GM18511 (cell line): ENCODE data around the gene GLRX3.
"Not testable (repeated sequence)": the region's sequence is repeated elsewhere in the genome, so short reads cannot be mapped to it uniquely, and the experiment has no call there.

Experiments
- ATAC-seq: cut with Tn5 transposase; IDR thresholded peaks from one replicate; pipeline ENCODE4 v1.9.1; 2021; ENCODE audit warnings: mild to moderate bottlenecking, moderate library complexity; ENCODE audit not compliant: unreplicated experiment

The GLRX3 gene

DNA sequence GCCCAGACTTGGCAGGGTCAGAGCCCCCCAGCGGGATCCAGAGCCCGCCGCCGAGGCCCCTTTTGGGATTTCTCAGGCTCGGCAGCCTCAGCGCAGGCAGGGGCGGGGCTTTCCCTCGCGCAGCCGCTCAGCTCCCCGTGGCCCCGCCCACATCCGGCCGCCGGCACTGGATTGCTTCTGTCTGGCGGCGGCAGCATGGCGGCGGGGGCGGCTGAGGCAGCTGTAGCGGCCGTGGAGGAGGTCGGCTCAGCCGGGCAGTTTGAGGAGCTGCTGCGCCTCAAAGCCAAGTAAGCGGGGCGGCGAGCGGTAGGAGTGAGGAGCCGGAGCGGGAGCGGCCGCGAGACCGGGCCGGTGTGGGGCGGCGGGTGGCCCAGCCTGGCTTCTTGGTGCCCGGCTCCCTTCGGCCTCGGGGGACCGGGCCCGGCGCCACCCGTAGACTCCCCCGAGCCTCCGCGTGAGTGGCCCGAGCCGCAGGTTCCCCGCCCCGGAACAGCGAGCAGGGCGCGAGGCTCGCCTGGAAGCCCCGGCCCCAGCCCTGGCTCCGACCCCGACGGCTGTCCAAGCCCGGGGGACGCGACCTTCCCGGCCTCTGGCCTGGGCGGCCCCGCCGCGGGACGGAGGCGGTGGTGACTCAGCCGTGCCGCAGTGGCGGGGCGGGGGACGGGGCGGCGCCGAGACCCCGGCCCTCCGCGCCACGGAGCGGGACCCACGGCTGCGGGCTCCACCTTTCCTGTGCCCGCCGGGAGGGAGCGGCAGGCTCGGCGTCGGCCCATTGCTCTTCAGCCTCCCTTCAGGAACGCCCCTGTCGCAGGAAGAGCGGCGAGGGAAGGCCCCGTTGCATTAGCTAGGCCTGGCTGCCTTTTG is at the start of gene GLRX3:
Gene GLRX3 (plus strand): TSS at position 166 of the 864 bp plus-strand sequence. CDS start 30 bp downstream, at position 196.
- ATAC-seq: peak; percentile 88

DNA sequence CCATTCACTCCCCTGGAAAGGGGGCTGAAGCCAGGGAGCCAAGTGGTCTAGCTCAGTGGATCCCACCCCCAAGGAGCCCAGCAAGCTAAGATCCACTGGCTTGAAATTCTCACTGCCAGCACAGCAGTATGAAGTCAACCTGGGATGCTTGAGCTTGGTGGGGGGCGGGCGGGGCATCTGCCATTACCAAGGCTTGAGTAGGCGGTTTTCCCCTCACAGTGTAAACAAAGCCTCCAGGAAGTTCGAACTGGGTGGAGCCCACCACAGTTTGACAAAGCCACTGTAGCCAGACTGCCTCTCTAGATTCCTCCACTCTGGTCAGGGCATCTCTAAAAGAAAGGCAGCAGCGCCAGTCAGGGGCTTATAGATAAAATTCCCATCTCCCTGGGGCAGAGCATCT is 45.6 kb upstream of the GLRX3 start:
- ATAC-seq: not testable (repeated sequence)

DNA sequence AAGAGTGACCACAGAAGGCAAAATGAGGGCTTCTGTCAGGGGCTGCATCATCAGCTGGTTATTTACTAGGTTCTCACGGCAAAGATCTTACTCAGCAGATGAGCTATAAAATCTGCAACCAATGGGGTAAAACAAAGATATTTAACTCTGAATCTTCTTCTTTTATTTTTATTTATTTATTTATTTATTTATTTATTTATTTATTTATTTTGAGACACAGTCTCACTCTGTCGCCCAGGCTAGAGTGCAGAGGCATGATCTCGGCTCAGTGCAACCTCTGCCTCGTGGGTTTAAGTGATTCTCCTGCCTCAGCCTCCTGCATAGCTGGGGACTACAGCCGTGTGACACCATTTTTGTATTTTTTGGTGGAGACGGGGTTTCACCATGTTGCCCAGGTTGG is 36.8 kb upstream of the GLRX3 start:
- ATAC-seq: no peak

DNA sequence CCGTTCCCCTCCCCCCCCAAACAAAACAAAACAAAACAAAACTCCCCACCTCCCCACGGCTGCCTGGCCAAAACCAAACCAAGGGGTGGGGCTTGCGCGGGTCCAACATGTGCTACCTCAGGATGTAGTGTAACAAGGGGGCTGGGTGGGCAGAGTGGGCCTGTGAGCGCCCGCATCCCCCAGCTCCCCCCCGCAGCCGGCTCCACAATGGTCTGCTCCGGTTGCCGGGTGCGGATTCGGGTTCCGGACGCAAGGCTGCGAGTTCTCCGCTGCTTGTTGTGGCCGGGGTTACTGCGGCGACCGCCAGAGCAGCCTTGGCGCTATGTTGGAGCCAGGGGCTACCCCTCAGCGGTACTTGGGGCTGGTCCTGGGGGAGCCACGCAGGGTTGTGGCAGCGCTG is 30.5 kb upstream of the GLRX3 start:
- ATAC-seq: no peak

DNA sequence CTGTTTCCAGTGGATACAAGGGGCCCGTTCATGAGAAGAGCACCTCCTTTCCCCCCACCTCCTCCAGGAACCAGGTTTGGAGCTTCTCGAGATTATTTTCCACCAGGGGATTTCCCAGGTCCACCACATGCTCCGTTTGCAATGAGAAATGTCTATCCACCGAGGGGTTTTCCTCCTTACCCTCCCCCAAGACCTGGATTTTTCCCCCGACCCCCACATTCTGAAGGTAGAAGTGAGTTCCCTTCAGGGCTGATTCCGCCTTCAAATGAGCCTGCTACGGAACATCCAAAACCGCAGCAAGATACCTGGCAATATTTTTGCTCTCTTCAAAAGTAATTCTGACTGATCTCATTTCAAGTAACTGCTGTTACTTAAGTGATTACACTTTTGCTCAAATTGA is 28.0 kb upstream of the GLRX3 start:
- not testable (repeated sequence) for ATAC-seq

DNA sequence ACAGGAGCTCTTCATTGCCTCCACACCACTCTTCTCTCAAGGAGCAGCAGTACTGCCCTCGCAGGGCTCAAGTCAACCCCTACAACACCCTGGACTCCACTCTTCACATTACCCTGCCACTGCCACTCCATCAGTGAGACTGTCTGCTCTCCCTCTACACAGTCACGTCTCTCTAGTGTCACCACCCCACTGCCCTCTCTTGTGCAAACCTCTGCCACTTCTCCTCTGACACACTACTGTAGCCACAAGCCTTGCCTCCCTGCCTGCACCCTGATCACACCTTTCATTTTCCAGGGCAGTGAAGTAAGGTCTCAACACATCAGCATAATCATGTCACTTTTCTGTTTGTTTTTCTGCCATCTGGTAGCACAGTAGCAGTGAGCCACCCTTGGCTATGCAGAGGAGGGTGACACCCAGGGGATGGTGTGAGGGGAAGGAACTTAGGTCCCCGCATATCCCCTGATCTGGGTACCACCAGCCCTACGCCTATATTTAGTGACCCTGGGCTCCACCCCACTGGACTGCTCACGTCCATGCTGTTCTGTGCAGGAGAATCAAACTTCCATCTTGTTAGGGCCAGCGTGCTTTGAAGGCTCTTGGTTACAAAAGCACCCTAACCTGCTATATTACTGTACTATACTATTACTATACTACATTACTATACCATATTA is 27.1 kb upstream of the GLRX3 start:
- ATAC-seq: no peak

DNA sequence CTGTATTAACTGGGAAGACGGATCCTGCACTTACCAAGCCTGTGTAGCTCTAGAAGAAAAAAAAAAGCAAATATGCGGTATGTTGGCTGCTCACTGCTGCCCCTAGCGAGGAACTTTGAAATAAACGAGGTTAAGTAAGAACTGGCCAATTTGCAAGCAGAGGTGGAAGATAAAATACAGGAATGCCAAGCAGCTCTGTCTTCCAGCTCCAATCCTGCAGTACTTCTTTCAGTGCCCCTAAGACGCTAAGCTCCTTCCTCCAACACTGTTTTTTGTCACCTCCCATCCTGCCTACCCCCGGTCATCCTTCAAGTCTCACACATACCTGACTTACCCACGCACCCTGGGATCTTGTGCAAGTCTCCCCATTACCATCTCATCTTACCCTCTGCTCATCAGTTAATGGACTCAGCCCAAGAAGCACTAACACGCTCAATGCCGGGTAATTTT is 26.4 kb upstream of the GLRX3 start:
- no peak for ATAC-seq

DNA sequence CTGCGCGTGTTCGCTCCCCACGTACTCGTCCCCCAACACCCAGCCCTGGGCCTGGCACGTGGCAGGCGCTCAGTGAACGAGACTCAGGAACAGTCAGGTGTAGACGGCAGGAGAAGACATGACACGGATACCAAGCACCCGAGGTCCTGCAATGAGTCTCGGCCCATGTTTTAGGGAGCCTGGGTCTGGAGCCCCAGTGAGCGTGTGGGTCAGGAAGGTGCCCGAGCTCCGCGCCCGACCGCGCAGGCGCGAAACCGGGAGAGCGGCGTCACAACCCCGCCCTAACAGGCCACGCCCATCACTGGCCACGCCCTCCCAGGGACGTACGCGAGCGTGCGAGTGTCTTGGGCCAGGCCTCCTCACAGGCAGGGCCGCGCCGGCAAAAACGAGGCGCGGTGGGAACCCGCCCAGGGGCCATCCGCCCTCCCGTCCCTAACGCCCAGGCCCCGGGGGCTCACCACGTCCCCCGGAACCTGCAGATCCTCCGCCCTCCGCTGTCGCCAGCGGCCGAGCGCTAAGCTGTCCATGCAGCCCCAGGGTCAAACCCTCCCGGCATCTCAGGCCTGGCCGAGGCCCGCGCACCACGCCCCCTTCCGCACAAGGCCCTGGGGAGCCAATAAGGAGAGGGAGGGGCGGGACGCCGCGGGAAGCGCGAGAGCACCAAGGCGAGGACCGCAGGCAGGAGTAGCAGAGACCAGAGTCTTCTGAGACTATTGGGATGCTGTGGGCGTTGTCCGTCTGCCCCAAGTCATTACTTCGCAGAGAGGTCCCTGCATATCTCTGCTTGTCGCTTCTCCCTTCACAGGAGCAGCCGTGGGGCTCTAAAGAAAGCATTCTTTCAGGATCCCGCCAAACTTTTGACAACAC is 25.7 kb upstream of the GLRX3 start, which contains the start of gene C10orf143:
Gene C10orf143 (minus strand): TSS at position 585 of the 867 bp plus-strand sequence. CDS start 58 bp downstream, at position 527.
- ATAC-seq: peak; percentile 83

DNA sequence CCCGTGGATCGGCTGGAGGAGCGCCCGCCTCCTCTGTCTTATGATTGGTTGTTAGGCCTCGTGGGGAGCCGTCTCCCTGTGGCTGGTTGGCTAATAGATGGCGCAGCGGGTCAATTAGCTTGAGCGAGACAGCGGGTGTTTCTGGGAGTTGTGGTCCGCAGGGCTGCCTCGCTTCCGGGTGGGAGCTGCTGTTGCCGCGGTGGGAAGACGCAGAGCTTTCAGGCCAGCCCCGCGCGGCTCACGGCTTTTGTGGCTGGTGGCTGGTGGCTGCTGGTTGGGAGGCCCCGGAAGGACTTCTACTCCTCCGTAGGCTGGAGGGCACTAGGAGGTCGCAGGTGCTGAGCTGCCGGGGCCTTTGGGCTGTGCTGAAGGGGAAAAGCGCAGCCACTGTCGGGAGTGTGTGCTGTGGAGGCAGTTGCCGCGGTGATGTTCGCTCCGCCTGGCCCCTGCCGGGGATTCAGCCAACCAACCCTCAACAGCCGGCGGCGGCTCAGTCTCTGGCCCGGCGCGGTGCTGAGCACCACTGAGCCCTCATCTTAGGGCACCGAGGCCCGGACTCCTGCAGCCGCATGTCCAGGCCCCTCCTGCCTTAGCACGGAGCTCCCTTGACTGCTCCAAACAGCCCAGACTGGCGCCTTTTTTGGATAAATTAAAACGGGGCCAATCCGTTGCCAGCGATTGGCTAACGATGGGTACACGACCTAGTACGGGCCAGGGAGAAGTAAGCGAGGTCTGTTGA is 24.9 kb upstream of the GLRX3 start:
- peak; percentile 89 for ATAC-seq

DNA sequence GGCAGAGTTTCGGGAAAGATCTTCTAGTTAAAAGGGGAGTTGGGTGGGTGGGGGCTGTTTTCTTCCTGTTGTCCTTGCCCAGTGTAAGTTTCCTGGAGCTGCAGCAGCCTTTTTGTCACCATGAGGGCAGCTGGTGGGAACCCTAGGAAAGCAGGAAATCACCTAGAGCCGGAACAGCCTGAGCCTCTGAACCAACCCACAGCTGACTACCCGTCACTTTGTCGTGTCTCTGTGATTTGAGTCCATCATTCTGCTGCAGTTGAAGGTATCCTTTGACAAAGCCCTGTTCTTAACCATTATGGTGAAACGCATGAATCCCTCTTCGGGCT is 24.4 kb upstream of the GLRX3 start:
- no peak for ATAC-seq

DNA sequence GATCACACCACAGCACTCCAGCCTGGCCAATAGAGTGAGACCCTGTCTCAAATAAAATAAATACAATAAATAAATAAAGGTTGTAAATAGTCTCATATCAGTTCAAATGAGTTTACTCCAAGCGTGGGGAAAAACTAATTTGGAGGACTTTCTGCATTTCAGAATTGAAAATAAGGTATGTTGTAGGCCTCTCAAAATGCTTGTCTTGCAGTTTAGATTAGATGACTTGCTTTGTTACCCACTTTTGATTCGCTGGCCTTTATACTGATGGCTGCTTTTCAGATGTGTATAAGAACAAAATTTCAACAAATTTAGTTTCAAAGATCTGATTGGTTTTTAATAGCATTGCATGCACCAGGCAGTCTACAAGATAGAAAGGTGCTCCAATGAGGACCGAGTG is 23.4 kb upstream of the GLRX3 start:
- no peak for ATAC-seq

DNA sequence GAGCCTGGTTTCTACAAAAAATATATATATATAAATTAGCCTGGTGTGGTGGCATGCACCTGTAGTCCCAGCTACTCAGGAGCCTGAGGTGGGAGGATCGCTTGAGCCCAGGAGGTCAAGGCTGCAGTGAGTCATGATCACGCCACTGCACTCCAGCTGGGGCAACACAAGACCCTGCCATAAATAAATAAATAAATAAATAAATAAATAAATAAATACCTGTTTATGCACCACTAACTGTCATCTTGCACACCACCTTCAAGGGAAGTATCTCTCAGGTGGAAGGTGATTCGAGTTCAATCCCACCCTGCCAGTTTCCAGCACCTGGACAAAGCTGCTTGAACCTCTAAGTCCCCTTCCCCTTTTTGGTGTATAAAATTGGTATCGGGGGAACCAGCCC is 19.2 kb upstream of the GLRX3 start:
- ATAC-seq: not testable (repeated sequence)

DNA sequence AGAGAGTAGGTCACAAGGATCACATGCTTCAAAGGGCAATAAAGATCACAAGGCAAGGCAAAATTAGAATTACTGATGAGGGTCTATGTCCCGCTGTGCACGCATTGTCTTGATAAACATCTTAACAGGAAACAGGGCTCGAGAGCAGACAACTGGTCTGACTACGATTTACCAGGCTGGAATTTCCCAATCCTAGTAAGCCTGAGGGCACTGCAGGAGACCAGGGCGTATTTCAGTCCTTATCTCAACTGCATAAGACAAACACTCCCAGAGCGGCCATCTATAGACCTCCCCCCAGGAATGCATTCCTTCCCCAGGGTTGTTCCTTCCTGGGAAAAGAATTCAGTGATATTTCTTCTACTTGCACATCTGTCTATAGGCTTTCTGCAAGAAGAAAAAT is 18.7 kb upstream of the GLRX3 start:
- not testable (repeated sequence) for ATAC-seq

DNA sequence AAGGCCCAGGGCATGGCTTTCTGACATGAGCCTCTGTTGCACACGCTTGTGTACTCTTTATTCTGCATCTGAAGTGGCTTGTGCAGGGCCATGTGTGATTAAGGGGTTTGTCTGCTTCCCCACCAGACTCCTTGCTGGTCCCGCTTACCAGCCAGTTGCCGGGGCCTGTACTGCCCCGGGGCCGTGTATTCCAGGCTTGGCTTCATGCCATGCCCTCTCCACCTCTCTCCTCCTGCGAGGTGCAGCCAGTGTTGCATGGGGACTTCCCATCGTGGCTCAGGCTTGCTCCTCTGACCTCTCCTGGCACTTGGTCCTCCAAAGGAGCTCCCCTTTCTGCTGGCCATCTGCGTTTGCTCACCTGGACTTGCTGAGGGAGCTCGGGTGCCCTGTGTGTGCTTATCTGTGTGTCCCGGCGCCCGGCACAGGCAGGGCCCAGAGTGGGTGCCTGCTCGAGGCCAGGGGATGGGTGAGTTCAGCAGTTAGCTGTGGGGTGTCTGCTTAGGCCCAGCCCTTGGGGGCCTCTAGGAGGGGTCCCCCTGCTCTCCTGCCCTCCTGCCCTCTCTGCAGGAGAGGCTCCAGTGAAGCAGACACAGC is 14.6 kb upstream of the GLRX3 start:
- ATAC-seq: no peak

DNA sequence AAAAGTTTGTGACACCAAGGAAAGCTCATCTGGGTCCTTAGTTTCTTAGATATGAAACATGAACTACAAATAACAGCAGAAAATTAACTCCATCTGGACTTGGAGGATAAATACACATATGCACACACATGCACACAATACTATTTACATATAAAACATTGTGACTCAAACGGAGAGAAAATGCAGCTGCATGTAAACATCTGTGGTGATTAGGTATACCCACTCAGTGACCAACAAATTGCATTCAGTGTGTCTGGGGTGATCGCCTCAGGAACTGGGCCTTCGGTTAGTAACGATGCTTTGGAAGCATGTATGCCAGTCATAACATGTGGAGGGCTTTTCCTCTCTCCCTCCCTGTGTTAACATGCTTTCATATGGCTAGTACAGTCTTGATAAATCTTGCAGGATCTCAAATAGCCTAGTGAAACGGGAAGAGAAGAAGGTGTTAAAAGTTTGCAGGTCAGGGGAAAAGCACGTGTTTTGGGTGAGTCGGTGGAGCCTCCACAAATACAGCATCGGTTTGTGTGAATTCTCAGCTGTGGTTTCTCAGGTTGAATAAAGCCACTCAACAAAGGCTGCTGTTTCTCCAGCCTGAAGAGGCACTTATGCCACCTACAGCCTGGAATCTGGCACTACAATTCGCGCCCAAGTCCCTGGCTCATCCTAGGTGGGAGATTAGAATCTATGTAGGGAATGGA is 8.7 kb upstream of the GLRX3 start:
- ATAC-seq: peak; percentile 99

DNA sequence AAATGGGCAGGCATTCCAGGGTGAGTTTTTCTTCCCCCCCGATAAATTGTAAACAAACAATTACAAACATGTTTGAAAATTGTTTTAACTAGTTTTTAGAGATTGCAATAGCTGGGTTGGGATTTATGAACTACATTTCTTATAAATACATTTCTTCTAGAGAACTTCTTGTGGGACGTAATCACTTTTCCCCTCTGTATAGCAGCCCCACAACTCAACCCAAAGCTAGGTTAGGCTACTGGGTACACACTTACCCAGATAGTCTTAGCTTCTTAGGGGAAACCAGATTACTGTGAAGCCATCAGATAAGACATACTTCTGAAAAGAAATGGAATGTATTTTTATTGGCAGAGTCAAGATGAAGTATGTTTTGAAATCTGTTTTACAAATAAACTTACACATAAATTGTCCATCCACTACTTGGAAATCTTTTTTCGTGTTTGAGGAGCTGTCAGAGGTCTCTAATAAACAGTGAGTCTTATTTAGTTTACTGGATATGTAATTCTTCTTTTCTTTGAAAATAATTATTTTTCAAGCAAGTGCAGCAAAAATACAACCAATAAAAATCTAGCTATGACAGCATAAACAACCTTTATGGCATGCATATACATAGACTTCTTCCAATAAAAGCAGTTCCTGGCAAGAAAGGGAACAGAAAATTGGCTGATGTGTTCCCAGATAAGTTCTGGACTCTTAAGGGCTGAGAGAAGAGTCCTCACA is 8.0 kb upstream of the GLRX3 start:
- ATAC-seq: no peak

DNA sequence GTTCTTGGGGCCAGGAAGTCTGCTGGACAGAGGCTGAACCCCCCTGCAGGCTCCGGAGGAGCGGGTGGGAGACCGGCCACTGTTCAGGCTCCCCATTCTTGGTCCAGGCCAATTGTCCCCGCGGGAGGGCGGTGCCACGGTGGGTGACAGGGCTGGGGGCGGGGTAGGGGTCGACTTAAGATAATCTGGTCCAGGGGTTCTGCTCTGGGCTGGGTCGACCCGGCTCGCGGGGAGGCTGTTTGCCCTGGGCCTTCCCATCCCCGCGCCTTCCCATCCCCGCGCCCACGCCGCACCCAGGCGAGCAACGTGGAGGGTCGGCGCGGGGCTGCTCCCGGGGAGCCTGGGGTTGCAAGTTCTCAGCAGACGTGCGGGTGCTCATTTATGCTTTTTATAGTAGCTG is 7.3 kb upstream of the GLRX3 start:
- ATAC-seq: no peak

DNA sequence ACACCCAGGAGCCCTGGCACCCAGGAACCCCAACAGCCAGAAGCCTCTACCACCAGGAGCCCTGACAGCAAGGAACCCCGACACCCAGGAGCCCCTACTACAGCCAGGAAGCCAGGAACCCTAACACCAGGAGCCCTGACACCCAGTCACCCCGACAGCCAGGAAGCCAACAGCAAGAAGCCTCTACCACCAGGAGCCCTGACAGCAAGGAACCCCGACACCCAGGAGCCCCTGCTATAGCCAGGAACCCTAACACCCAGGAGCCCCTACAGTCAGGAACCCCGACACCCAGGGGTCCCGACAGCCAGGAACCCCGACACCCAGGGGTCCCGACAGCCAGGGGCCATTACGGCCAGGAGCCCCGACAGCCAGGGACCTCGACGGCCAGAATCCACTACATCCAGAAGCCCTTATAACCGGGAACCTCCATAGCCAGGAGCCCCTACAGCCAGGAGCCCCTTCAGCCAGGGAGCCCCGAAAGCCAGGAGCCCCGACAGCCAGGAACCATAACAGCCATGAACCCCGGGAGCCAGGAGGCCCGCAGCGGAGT is 440 bp upstream of the GLRX3 start:
- ATAC-seq: peak; percentile 33

DNA sequence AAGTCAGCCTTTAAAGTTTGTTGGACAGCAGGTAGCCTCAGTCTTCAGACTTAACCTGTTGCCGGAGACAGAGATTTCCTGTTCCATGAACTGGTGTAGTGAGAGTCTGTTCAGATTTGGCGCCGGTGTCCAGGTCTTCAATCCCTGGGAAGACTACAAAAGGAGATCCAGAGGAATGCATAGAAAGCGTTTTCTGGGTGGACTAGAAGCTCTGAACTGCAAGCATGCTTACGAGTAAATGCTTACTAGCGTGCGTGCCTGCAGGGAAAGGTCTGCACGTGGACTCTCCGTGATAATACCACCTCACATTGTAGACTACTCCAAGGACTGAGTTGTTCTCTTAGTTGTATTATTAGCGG is 878 bp downstream of the GLRX3 start:
- ATAC-seq: no peak
